ENCODE measurements around the gene C10orf71. TPM values are rescaled to one million over a fixed set of nuclear protein-coding genes. Genes with fewer than 3 reads are reported as not detected.

C10orf71 gene
- total and polyA plus RNA-seq, 2 of the 8 experiments (the other 6 are each of a cell fraction or from before 2014, with no cell fraction given), result not detected

GRCh38 chr10:49352323-49352722 is 53.4 kb downstream of the C10orf71 start:
- H2BK20ac ChIP-seq (ENCODE audit: low read length), result no peak overlapping the region
- no peaks in the 10 kb centered on the region for H3K79me2 ChIP-seq (ENCODE audit: control insufficient read depth in 1 of 2, insufficient read depth in 2 of 2, low read length in 2 of 2)
- H2AK5ac ChIP-seq (ENCODE audit: low read depth, low read length), result no peak overlapping the region
- H3K56ac ChIP-seq (replicated peaks; ENCODE audit: insufficient read length, low read depth, low read length), result no peak overlapping the region
- no peaks in the 10 kb centered on the region for H3K27me3 ChIP-seq (replicated peaks in 1 of 4; ENCODE audit: control insufficient read depth in 3 of 4, extremely low read depth in 1 of 4, insufficient read depth in 3 of 4, low read length in 3 of 4)
- no peak overlapping the region for H3K4me2 ChIP-seq (ENCODE audit: insufficient read depth in 1 of 2, low read depth in 2 of 2, low read length in 2 of 2)
- H3K4me3 ChIP-seq (ENCODE audit: extremely low read depth in 1 of 4, insufficient read depth in 2 of 4, low read depth in 3 of 4, low read length in 4 of 4), result no peak overlapping the region
- H3K36me3 ChIP-seq (ENCODE audit: control insufficient read depth in 2 of 4, insufficient read depth in 4 of 4, low read length in 3 of 4), result no peaks in the 10 kb centered on the region
- no peak overlapping the region for H2BK12ac ChIP-seq (ENCODE audit: low read depth, low read length)
- TF ChIP-seq EZH2 (IDR thresholded peaks at IDR 0.05; ENCODE audit: low read depth, low read length, severe bottlenecking), result no peak
- TF ChIP-seq JUND (IDR thresholded peaks at IDR 0.05; ENCODE audit: low read length), result no peak
- TF ChIP-seq TEAD4 (IDR thresholded peaks at IDR 0.05; ENCODE audit: low read depth, low read length), result no peak
- TF ChIP-seq NRF1 (IDR thresholded peaks at IDR 0.05; ENCODE audit: low read depth, low read length), result no peak
- TF ChIP-seq CBX8 (IDR thresholded peaks at IDR 0.05; ENCODE audit: borderline replicate concordance, low read depth, low read length), result no peak
- TF ChIP-seq CEBPB (IDR thresholded peaks at IDR 0.05; ENCODE audit: low read depth, low read length), result no peak
- no peak for TF ChIP-seq GABPA (IDR thresholded peaks at IDR 0.05; ENCODE audit: borderline replicate concordance, insufficient read depth, low read length)
- no peak for TF ChIP-seq SUZ12 (IDR thresholded peaks at IDR 0.05; ENCODE audit: low read length)
- H4K91ac ChIP-seq (replicated peaks; ENCODE audit: insufficient read length, low read length), result no peak overlapping the region
- H3K27ac ChIP-seq (ENCODE audit: low read depth, low read length), result no peak overlapping the region
- no peak for FAIRE-seq
- CTCF ChIA-PET (ENCODE audit: partially characterized antibody), result interaction anchor here (1.1 to 2.1 kb wide), 6 partner anchors 8 to 198 kb away, joined by 3 to 7 read pairs (median 3); no protein-coding TSS in a partner anchor
- no peak overlapping the region for H3K4ac ChIP-seq (replicated peaks; ENCODE audit: insufficient read length, low read depth, low read length)
- no peak overlapping the region for H2BK15ac ChIP-seq (ENCODE audit: low read length)
- no peaks in the 10 kb centered on the region for H3K23me2 ChIP-seq (ENCODE audit: low read depth, low read length)
- H2BK5ac ChIP-seq (ENCODE audit: low read depth, low read length), result no peak overlapping the region
- no peak overlapping the region for H2BK120ac ChIP-seq (replicated peaks; ENCODE audit: low read depth, low read length)
- H4K5ac ChIP-seq (ENCODE audit: insufficient read length, low read depth, low read length), result no peak overlapping the region
- WGBS, 2 experiments (ENCODE audit: extremely low coverage in 1 of 2, insufficient coverage in 1 of 2, insufficient read length in 1 of 2, insufficient replicate concordance in 2 of 2, low coverage in 1 of 2, low lambda C conversion rate in 2 of 2, missing lambda C conversion rate in 1 of 2), result 91% methylated on average over 2 of the region's 2 CpGs; no CpG with 5 or more reads in 1 of the 2 experiments
- H3K9ac ChIP-seq (replicated peaks in 1 of 4; ENCODE audit: extremely low read depth in 1 of 4, low read depth in 3 of 4, low read length in 3 of 4), result no peak overlapping the region
- no peak overlapping the region for H2AFZ ChIP-seq (ENCODE audit: low read length)
- H3K79me1 ChIP-seq (ENCODE audit: low read depth, low read length), result no peaks in the 10 kb centered on the region
- no peak overlapping the region for H3K23ac ChIP-seq (ENCODE audit: insufficient read length)
- H3K18ac ChIP-seq (ENCODE audit: extremely low read depth, low read length), result no peak overlapping the region
- H4K8ac ChIP-seq (ENCODE audit: extremely low read depth, insufficient read depth, low read length), result no peak overlapping the region
- H3K9me3 ChIP-seq (ENCODE audit: insufficient read depth in 2 of 2, low read depth in 1 of 2, low read length in 1 of 2), result no peaks in the 10 kb centered on the region
- no peaks in the 10 kb centered on the region for H4K20me1 ChIP-seq (replicated peaks in 1 of 2; ENCODE audit: control insufficient read depth in 1 of 2, insufficient read depth in 2 of 2, low read length in 2 of 2)
- no peak for DNase-seq (ENCODE audit: low read depth in 1 of 2, low spot score in 2 of 2)
- no peak overlapping the region for H3K14ac ChIP-seq (ENCODE audit: insufficient read length)
- H3K4me1 ChIP-seq (replicated peaks in 1 of 4; ENCODE audit: control insufficient read depth in 3 of 4, insufficient read depth in 4 of 4, low read length in 3 of 4), result no peaks in the 10 kb centered on the region
- POLR2A ChIA-PET (ENCODE audit: partially characterized antibody), result no interaction called here
